MM.1S (cell line): Measurements from ENCODE around the gene PKD1.

Experiments
- DNase-seq: peaks from one replicate; pipeline ENCODE4 v3.0.0-alpha.2; 2015
- H2AFZ ChIP-seq: fragments of 300-600 bp; sonication (generic); 2 replicates; pipeline ENCODE4 v1.6.0; 2016; ENCODE audit warnings: antibody characterized with exemption, low read length
- H3F3A ChIP-seq: fragments of 300-600 bp; sonication (generic); 2 replicates; pipeline ENCODE4 v1.6.1; 2016; ENCODE audit warnings: mild to moderate bottlenecking, antibody characterized with exemption, low read length, moderate library complexity, mixed read lengths; ENCODE audit not compliant: insufficient read depth
- H3K27ac ChIP-seq: fragments of 300-600 bp; sonication (generic); 2 replicates; pipeline ENCODE4 v1.5.1; 2016; ENCODE audit warnings: mild to moderate bottlenecking, low read length
- H3K27me3 ChIP-seq: fragments of 300-600 bp; sonication (generic); replicated peaks from 2 replicates; pipeline ENCODE4 v1.6.0; 2016; ENCODE audit warnings: low read length; ENCODE audit not compliant: insufficient read depth
- H3K36me3 ChIP-seq: fragments of 300-600 bp; sonication (generic); replicated peaks from 2 replicates; pipeline ENCODE4 v1.6.1; 2016; ENCODE audit warnings: mild to moderate bottlenecking, low read length, mixed read lengths; ENCODE audit not compliant: insufficient read depth
- H3K4me1 ChIP-seq: fragments of 300-600 bp; sonication (generic); 2 replicates; pipeline ENCODE4 v1.6.1; 2016; ENCODE audit warnings: low read length, mixed read lengths
- H3K4me2 ChIP-seq: fragments of 300-600 bp; sonication (generic); 2 replicates; pipeline ENCODE4 v1.6.0; 2016; ENCODE audit warnings: low read depth, low read length
- H3K4me3 ChIP-seq: fragments of 300-600 bp; sonication (generic); 2 replicates; pipeline ENCODE4 v1.5.1; 2016; ENCODE audit warnings: low read length, mixed read lengths
- H3K79me2 ChIP-seq: fragments of 300-600 bp; sonication (generic); 2 replicates; pipeline ENCODE4 v1.6.1; 2016; ENCODE audit warnings: mixed run types, low read length, mixed read lengths
- H3K9ac ChIP-seq: fragments of 300-600 bp; sonication (generic); 2 replicates; pipeline ENCODE4 v1.6.1; 2016; ENCODE audit warnings: low read length, mixed read lengths
- H3K9me2 ChIP-seq: fragments of 300-600 bp; sonication (generic); replicated peaks from 2 replicates; pipeline ENCODE4 v1.6.1; 2016; ENCODE audit warnings: mild to moderate bottlenecking, low read length, mixed read lengths; ENCODE audit not compliant: insufficient read depth
- H3K9me3 ChIP-seq: fragments of 300-600 bp; sonication (generic); replicated peaks from 2 replicates; pipeline ENCODE4 v1.6.1; 2016; ENCODE audit warnings: mild to moderate bottlenecking, low read length, mixed read lengths; ENCODE audit not compliant: insufficient read depth
- H4K20me1 ChIP-seq: fragments of 300-600 bp; sonication (generic); 2 replicates; pipeline ENCODE4 v1.6.1; 2016; ENCODE audit warnings: mild to moderate bottlenecking, low read length, moderate library complexity, mixed read lengths; ENCODE audit not compliant: insufficient read depth
- EZH2 ChIP-seq: fragments of 300-600 bp; sonication (generic); optimal IDR thresholded peaks from 2 replicates; pipeline ENCODE3; 2017; ENCODE audit warnings: low read depth, mild to moderate bottlenecking, antibody characterized with exemption, low read length, mixed read lengths
- EZH2phosphoT487 ChIP-seq: fragments of 300-600 bp; sonication (generic); IDR thresholded peaks from 2 replicates; pipeline ENCODE4 v1.6.1; 2018; ENCODE audit warnings: antibody characterized with exemption, low read length
- TF ChIP-seq, protein P1 (sequence below): fragments of 300-600 bp; sonication (generic); IDR thresholded peaks from 2 replicates; pipeline ENCODE4 v1.5.1; 2016; ENCODE audit warnings: antibody characterized with exemption, low read length, mixed read lengths

The PKD1 gene

DNA sequence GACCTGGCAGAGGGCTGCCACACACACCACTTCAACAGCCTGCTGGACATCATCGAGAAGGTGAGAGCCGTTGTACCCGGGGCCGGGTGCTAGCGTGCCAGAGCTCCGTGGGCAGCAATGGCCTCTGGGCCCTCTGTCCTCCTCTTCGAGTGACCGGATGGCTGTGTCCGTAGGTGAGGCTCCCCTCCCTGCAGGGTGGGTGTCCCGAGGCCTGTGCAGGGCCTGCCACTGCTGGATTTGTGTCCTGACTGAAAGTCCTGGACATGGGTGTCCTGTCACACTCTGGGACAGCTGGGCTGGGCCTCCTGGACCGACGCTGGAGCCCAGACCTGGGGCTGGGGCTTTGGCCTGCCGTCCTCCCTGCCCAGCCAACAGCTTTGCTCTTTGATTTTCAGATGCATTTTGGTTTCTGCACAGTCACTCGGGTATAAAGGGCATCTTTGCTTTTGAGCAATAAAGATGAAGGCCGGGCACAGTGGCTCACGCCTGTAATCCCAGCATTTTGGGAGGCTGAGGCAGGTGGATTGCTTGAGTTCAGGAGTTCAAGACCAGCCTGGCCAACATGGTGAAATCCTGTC is 71.2 kb downstream of the PKD1 start:
- Histone ChIP-seq H3K9me2 (no peaks in the 10 kb centered on the region), H3K9ac (no peak overlapping the region), H3K4me2 (no peak overlapping the region), H3K4me3 (no peak overlapping the region), H3K27me3 (no peaks in the 10 kb centered on the region), H3F3A (no peaks in the 10 kb centered on the region), H3K36me3 (no peaks in the 10 kb centered on the region), H3K4me1 (no peaks in the 10 kb centered on the region), H3K9me3 (no peaks in the 10 kb centered on the region), H2AFZ (no peak overlapping the region), H3K27ac (no peak overlapping the region), H4K20me1 (no peaks in the 10 kb centered on the region), H3K79me2 (no peaks in the 10 kb centered on the region)
- DNase-seq: no peak
- TF ChIP-seq EZH2phosphoT487 (no peak), EZH2 (no peak)
- TF ChIP-seq, protein P1, sequence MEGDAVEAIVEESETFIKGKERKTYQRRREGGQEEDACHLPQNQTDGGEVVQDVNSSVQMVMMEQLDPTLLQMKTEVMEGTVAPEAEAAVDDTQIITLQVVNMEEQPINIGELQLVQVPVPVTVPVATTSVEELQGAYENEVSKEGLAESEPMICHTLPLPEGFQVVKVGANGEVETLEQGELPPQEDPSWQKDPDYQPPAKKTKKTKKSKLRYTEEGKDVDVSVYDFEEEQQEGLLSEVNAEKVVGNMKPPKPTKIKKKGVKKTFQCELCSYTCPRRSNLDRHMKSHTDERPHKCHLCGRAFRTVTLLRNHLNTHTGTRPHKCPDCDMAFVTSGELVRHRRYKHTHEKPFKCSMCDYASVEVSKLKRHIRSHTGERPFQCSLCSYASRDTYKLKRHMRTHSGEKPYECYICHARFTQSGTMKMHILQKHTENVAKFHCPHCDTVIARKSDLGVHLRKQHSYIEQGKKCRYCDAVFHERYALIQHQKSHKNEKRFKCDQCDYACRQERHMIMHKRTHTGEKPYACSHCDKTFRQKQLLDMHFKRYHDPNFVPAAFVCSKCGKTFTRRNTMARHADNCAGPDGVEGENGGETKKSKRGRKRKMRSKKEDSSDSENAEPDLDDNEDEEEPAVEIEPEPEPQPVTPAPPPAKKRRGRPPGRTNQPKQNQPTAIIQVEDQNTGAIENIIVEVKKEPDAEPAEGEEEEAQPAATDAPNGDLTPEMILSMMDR: no peak

DNA sequence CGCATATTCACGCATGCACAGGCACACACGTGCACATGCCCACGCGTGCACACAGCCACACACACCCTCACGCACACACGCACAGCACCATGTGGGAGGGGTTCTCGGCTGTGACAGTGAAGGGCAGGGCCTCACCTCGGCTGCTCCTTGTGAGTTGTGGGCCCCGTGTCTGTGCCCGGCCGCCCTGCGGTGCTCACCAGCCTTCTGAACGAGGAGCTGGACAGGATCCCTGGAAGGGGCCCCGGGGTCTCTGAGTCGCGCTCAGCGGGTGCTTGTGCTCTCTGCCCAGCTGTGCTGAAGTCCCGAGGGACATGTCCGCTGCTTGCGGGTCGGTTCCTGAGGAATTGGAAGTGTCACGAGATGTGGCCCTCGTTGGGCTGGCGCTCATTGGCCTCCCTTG is 71.8 kb downstream of the PKD1 start:
- no peaks in the 10 kb centered on the region for H3F3A ChIP-seq
- H2AFZ ChIP-seq: no peak overlapping the region
- DNase-seq: no peak
- H3K36me3 ChIP-seq: no peaks in the 10 kb centered on the region
- no peaks in the 10 kb centered on the region for H3K9me3 ChIP-seq
- H3K9ac ChIP-seq: no peak overlapping the region
- TF ChIP-seq EZH2 (no peak), EZH2phosphoT487 (no peak)
- TF ChIP-seq, protein P1: no peak
- H3K4me3 ChIP-seq: no peak overlapping the region
- no peak overlapping the region for H3K27ac ChIP-seq
- no peak overlapping the region for H3K4me2 ChIP-seq
- H3K4me1 ChIP-seq: no peaks in the 10 kb centered on the region
- no peaks in the 10 kb centered on the region for H4K20me1 ChIP-seq
- H3K9me2 ChIP-seq: no peaks in the 10 kb centered on the region
- no peaks in the 10 kb centered on the region for H3K27me3 ChIP-seq
- no peaks in the 10 kb centered on the region for H3K79me2 ChIP-seq

DNA sequence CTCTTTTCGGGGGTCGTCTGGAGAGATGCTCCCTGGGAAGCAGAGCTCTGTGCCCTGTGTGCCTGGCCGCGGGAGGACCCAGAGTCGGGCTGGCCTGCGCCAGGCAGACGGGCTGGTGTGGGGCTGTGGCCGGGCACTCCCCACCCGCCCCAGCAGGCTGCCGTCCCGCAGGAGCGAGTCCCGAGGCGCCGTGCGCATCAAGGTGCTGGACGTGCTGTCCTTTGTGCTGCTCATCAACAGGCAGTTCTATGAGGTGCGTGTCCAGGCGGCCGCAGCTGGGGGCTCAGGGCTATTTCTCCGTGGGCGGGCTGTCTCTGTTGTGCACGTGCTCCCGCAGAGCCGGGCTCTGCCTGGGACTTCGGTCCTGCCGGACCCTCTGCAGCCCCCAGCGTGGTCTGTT is 72.9 kb downstream of the PKD1 start:
- H3K4me1 ChIP-seq: no peaks in the 10 kb centered on the region
- H3K36me3 ChIP-seq: no peaks in the 10 kb centered on the region
- H3K27me3 ChIP-seq: no peaks in the 10 kb centered on the region
- H2AFZ ChIP-seq: no peak overlapping the region
- TF ChIP-seq, protein P1: no peak
- TF ChIP-seq EZH2phosphoT487 (no peak), EZH2 (no peak)
- H3K4me3 ChIP-seq: no peak overlapping the region
- no peak overlapping the region for H3K27ac ChIP-seq
- no peaks in the 10 kb centered on the region for H3K9me2 ChIP-seq
- no peaks in the 10 kb centered on the region for H4K20me1 ChIP-seq
- H3K79me2 ChIP-seq: no peaks in the 10 kb centered on the region
- DNase-seq: no peak
- H3F3A ChIP-seq: no peaks in the 10 kb centered on the region
- H3K9ac ChIP-seq: no peak overlapping the region
- no peaks in the 10 kb centered on the region for H3K9me3 ChIP-seq
- H3K4me2 ChIP-seq: no peak overlapping the region
